Natural killer cell (primary cell): Measurements from ENCODE around the gene NUCB1. TPM values are rescaled to one million over a fixed set of nuclear protein-coding genes. Genes with fewer than 3 reads are reported as not detected.
A peak's percentile ranks its signal among the peaks of the same experiment; 100 is the strongest.

Experiments used
- ATAC-seq, 3 donors: fragments of 150-1000 bp in 2 of 3; fragments of 200-7000 bp in 1 of 3; cut with Tn5 transposase; 1 replicate in 1 of 3; 2 replicates in 2 of 3; pipeline ENCODE4 v1.10.0; 2021; ENCODE audit warnings: mild to moderate bottlenecking in 2 of 3, moderate library complexity in 2 of 3
- DNase-seq, 2 donors: peaks; one replicate each; pipeline versions ENCODE4 v3.0.0 to v3.0.0-alpha.2; 2013 to 2021; ENCODE audit warnings: mixed read lengths in 1 of 2
- H3K27ac ChIP-seq: one replicate; pipeline ENCODE4 v1.5.1; 2013; ENCODE audit warnings: mild to moderate bottlenecking, low read length
- H3K27me3 ChIP-seq: one replicate; pipeline ENCODE4 v1.6.1; 2013; ENCODE audit warnings: low read length; ENCODE audit not compliant: control insufficient read depth, insufficient read depth
- H3K36me3 ChIP-seq: one replicate; pipeline ENCODE4 v1.6.1; 2013; ENCODE audit warnings: low read length; ENCODE audit not compliant: control insufficient read depth, insufficient read depth
- H3K4me1 ChIP-seq: one replicate; pipeline ENCODE4 v1.6.1; 2013; ENCODE audit warnings: low read length; ENCODE audit not compliant: control insufficient read depth, insufficient read depth
- H3K4me3 ChIP-seq: one replicate; pipeline ENCODE4 v1.5.1; 2013; ENCODE audit warnings: low read length
- H3K9me3 ChIP-seq: one replicate; pipeline ENCODE4 v1.6.1; 2013; ENCODE audit warnings: low read length; ENCODE audit not compliant: control insufficient read depth, insufficient read depth
- H3K27ac Mint-ChIP-seq, 2 donors: one replicate each; pipeline ENCODE4 v1.8.0; 2022; ENCODE audit warnings: mild to moderate bottlenecking in 2 of 2, mixed read lengths in 2 of 2, moderate library complexity in 1 of 2
- H3K27me3 Mint-ChIP-seq, 2 donors: one replicate each; pipeline ENCODE4 v1.8.0; 2022; ENCODE audit warnings: low read depth in 2 of 2, mixed read lengths in 2 of 2
- H3K36me3 Mint-ChIP-seq: one replicate; pipeline ENCODE4 v1.8.0; 2022; ENCODE audit warnings: mixed read lengths
- H3K4me1 Mint-ChIP-seq, 2 donors: one replicate each; pipeline ENCODE4 v1.8.0; 2022; ENCODE audit warnings: mixed read lengths in 2 of 2
- H3K4me3 Mint-ChIP-seq: one replicate; pipeline ENCODE4 v1.8.0; 2022; ENCODE audit warnings: mild to moderate bottlenecking, moderate library complexity, mixed read lengths
- H3K9me3 Mint-ChIP-seq, 2 donors: one replicate each; pipeline ENCODE4 v1.8.0; 2022; ENCODE audit warnings: mixed read lengths in 2 of 2
- CTCF ChIP-seq: fragments of 200-600 bp; IDR thresholded peaks from one replicate; pipeline ENCODE4 v1.8.0; 2022; ENCODE audit warnings: antibody characterized with exemption
- WGBS: methylation state at CpG from one replicate; pipeline ENCODE4 v1.1.7; 2013; ENCODE audit warnings: missing lambda C conversion rate; ENCODE audit not compliant: insufficient coverage; 5-methylcytosine and 5-hydroxymethylcytosine counted together
- intact Hi-C: fragments of 100-400 bp; cut with micrococcal nuclease; formaldehyde crosslinking; loops from one replicate; pipeline ENCODE4 v1.14.2; 2022
- total RNA-seq, 4 donors: library from RNA; stranded (reverse); fragments of 120-200 nt in 1 of 4; gene quantifications; one replicate each; pipeline versions ENCODE4 v1.2.3 to v1.2.4, GENCODE V29; 2013 to 2022

NUCB1 gene
- total RNA-seq, 3 donors from 2014 or later (not counting 1 experiment from before 2014, with no cell fraction given), result 163 to 192 (median 171) TPM

GRCh38 chr19:48859711-48860572 lies 40.2 kb upstream of the NUCB1 start:
- no peak for TF ChIP-seq CTCF
- intact Hi-C loops, result no loop called here
- no peaks in the 10 kb centered on the region for H3K36me3 Mint-ChIP-seq
- Histone ChIP-seq H3K27me3 (no peaks in the 10 kb centered on the region), H3K27ac (peak overlapping the region; percentile 19), H3K4me1 (peaks cover 12% of the 10 kb centered on the region), H3K4me3 (peak overlapping the region; percentile 49), H3K9me3 (no peaks in the 10 kb centered on the region), H3K36me3 (no peaks in the 10 kb centered on the region)
- DNase-seq (no peak), ATAC-seq (peak; percentile 32 to 66 (median 60))
- peak overlapping the region; percentile 82 to 93 for H3K27ac Mint-ChIP-seq
- no peaks in the 10 kb centered on the region for H3K27me3 Mint-ChIP-seq
- no peaks in the 10 kb centered on the region for H3K9me3 Mint-ChIP-seq
- WGBS, result 78% methylated on average over 30 of the region's 30 CpGs
- H3K4me3 Mint-ChIP-seq, result peak overlapping the region; percentile 92
- peaks cover 10 to 16% of the 10 kb centered on the region in 2 donors for H3K4me1 Mint-ChIP-seq

- Mint-ChIP-seq H3K36me3 (no peaks in the 10 kb centered on the region), H3K4me3 (no peak overlapping the region), H3K4me1 (peaks cover 10 to 16% of the 10 kb centered on the region in 2 donors), H3K27ac (no peak overlapping the region), H3K27me3 (no peaks in the 10 kb centered on the region), H3K9me3 (no peaks in the 10 kb centered on the region)
- intact Hi-C loops, result no loop called here
- Histone ChIP-seq H3K36me3 (no peaks in the 10 kb centered on the region), H3K9me3 (no peaks in the 10 kb centered on the region), H3K27me3 (no peaks in the 10 kb centered on the region), H3K4me3 (no peak overlapping the region), H3K4me1 (peaks cover 12% of the 10 kb centered on the region), H3K27ac (no peak overlapping the region)
- ATAC-seq (no peak), DNase-seq (no peak)
- TF ChIP-seq CTCF, result no peak
- 98% methylated on average over 18 of the region's 18 CpGs for WGBS
These were observed 38.8 kb upstream of the NUCB1 start for GRCh38 chr19:48861313-48861712.

- Mint-ChIP-seq H3K9me3 (no peaks in the 10 kb centered on the region), H3K27ac (no peak overlapping the region)
- WGBS, result 82% methylated on average over 6 of the region's 7 CpGs
These were observed 37.3 kb upstream of the NUCB1 start for GRCh38 chr19:48862827-48863226.

More at GRCh38 chr19:48862827-48863226, 37.3 kb upstream of the NUCB1 start:
- Mint-ChIP-seq H3K4me3 (no peak overlapping the region), H3K4me1 (peaks cover 10 to 16% of the 10 kb centered on the region in 2 donors), H3K27me3 (no peaks in the 10 kb centered on the region), H3K36me3 (no peaks in the 10 kb centered on the region)
- no peak for TF ChIP-seq CTCF
- Histone ChIP-seq H3K36me3 (no peaks in the 10 kb centered on the region), H3K4me1 (peaks cover 12% of the 10 kb centered on the region), H3K9me3 (no peaks in the 10 kb centered on the region), H3K27ac (no peak overlapping the region), H3K27me3 (no peaks in the 10 kb centered on the region), H3K4me3 (no peak overlapping the region)
- ATAC-seq, result no peak
- intact Hi-C loops, result no loop called here
- DNase-seq, result no peak
